DND-41 (cell line): Measurements from ENCODE around the gene RPRD1A.

Experiments used
- ATAC-seq: fragments of 200-7000 bp; cut with Tn5 transposase; 3 replicates; pipeline ENCODE4 v1.9.1; 2021; ENCODE audit warnings: low read depth; ENCODE audit not compliant: insufficient read depth
- DNase-seq: peaks from one replicate; pipeline ENCODE4 v3.0.0-alpha.2; 2020
- H2AFZ ChIP-seq: 2 replicates; pipeline ENCODE4 v1.6.0; 2012; ENCODE audit warnings: low read depth, low read length
- H3K27ac ChIP-seq: 2 replicates; pipeline ENCODE4 v1.5.1; 2012; ENCODE audit warnings: low read length, inconsistent platforms
- H3K27me3 ChIP-seq: fragments of 200-600 bp; sonication (generic); 2 replicates; pipeline ENCODE4 v1.6.0; 2012; ENCODE audit warnings: low read length, mild to moderate bottlenecking, inconsistent platforms; ENCODE audit not compliant: insufficient read depth, poor library complexity
- H3K36me3 ChIP-seq: 2 replicates; pipeline ENCODE4 v1.5.1; 2012; ENCODE audit warnings: low read length, inconsistent platforms; ENCODE audit not compliant: insufficient read depth
- H3K4me1 ChIP-seq: 2 replicates; pipeline ENCODE4 v1.5.1; 2012; ENCODE audit warnings: mild to moderate bottlenecking, low read length; ENCODE audit not compliant: insufficient read depth
- H3K4me2 ChIP-seq: 2 replicates; pipeline ENCODE4 v1.6.0; 2012; ENCODE audit warnings: mild to moderate bottlenecking, moderate library complexity, low read length, inconsistent platforms; ENCODE audit not compliant: insufficient read depth
- H3K4me3 ChIP-seq, 2 experiments: fragments of 200-600 bp in 1 of 2; shearing (Covaris generic) in 1 of 2; 2 replicates each; pipeline ENCODE4 v1.5.1; 2012 to 2016; ENCODE audit warnings: inconsistent platforms in 2 of 2, low read length in 2 of 2, mild to moderate bottlenecking in 2 of 2, low read depth in 1 of 2, moderate library complexity in 1 of 2
- H3K79me2 ChIP-seq: 2 replicates; pipeline ENCODE4 v1.6.0; 2012; ENCODE audit warnings: low read length, inconsistent platforms; ENCODE audit not compliant: insufficient read depth
- H3K9ac ChIP-seq: 2 replicates; pipeline ENCODE4 v1.6.0; 2012; ENCODE audit warnings: low read depth, mild to moderate bottlenecking, inconsistent platforms, low read length, moderate library complexity
- H3K9me3 ChIP-seq: 2 replicates; pipeline ENCODE4 v1.5.1; 2012; ENCODE audit warnings: low read length, moderate library complexity, mild to moderate bottlenecking, inconsistent platforms; ENCODE audit not compliant: insufficient read depth, severe bottlenecking
- H4K20me1 ChIP-seq: 2 replicates; pipeline ENCODE4 v1.6.0; 2012; ENCODE audit warnings: low read length; ENCODE audit not compliant: insufficient read depth
- CTCF ChIP-seq: IDR thresholded peaks from 2 replicates; pipeline ENCODE4 v1.5.1; 2012; ENCODE audit warnings: borderline replicate concordance, low read length, moderate library complexity, mild to moderate bottlenecking; ENCODE audit not compliant: poor library complexity, severe bottlenecking; ENCODE audit errors: extremely low read depth
- EZH2 ChIP-seq: IDR thresholded peaks from 3 replicates; pipeline ENCODE4 v1.6.1; 2012; ENCODE audit warnings: borderline replicate concordance, low read depth, mild to moderate bottlenecking, moderate library complexity, low read length, inconsistent platforms; ENCODE audit not compliant: severe bottlenecking

Gene RPRD1A

GRCh38 chr18:35974181-35974580 is 93.2 kb downstream of the RPRD1A start:
- peaks cover 53% of the 10 kb centered on the region for H3K36me3 ChIP-seq
- H3K4me3 ChIP-seq, result peak overlapping the region in 1 of 2 experiments; percentile 86; a peak in 1 of 4 replicates
- H3K9ac ChIP-seq, result no peak overlapping the region; the same call in 1 of the 2 replicates
- no peaks in the 10 kb centered on the region for H3K9me3 ChIP-seq
- H3K4me2 ChIP-seq, result peak overlapping the region; percentile 78
- TF ChIP-seq CTCF, result no peak
- TF ChIP-seq EZH2, result no peak
- H2AFZ ChIP-seq, result no peak overlapping the region
- H3K4me1 ChIP-seq, result peaks cover 38% of the 10 kb centered on the region
- DNase-seq (no peak), ATAC-seq (no peak)
- no peak overlapping the region for H3K27ac ChIP-seq
- peaks cover 46% of the 10 kb centered on the region for H3K79me2 ChIP-seq
- no peaks in the 10 kb centered on the region for H4K20me1 ChIP-seq
- no peaks in the 10 kb centered on the region for H3K27me3 ChIP-seq

GRCh38 chr18:35973650-35974049 is 93.7 kb downstream of the RPRD1A start:
- no peak overlapping the region for H3K27ac ChIP-seq
- H3K4me3 ChIP-seq, result peak overlapping the region; percentile 86 to 88; a peak in 3 of 4 replicates
- peak overlapping the region; percentile 81 for H3K9ac ChIP-seq
- peaks cover 48% of the 10 kb centered on the region for H3K36me3 ChIP-seq
- DNase-seq (no peak), ATAC-seq (no peak)
- H2AFZ ChIP-seq, result no peak overlapping the region
- H3K4me1 ChIP-seq, result peaks cover 38% of the 10 kb centered on the region
- H4K20me1 ChIP-seq, result no peaks in the 10 kb centered on the region
- H3K9me3 ChIP-seq, result no peaks in the 10 kb centered on the region
- H3K4me2 ChIP-seq, result peak overlapping the region; percentile 78
- H3K27me3 ChIP-seq, result no peaks in the 10 kb centered on the region
- TF ChIP-seq EZH2 (no peak), CTCF (no peak)
- peaks cover 46% of the 10 kb centered on the region for H3K79me2 ChIP-seq

GRCh38 chr18:35972197-35973000 is 95.0 kb downstream of the RPRD1A start, which contains the start of gene RMP24:
Gene RMP24 (plus strand): TSS chr18:35972679.
- peak within 1 kb of the TSS; percentile 86 to 88 for H3K4me3 ChIP-seq
- peak within 1 kb of the TSS; percentile 78 for H3K4me2 ChIP-seq
- peaks cover 35% of the 10 kb centered on the region for H3K36me3 ChIP-seq
- no peaks in the 10 kb centered on the region for H3K27me3 ChIP-seq
- H2AFZ ChIP-seq, result peak within 1 kb of the TSS; percentile 92
- no peaks in the 10 kb centered on the region for H3K9me3 ChIP-seq
- TF ChIP-seq EZH2 (no peak), CTCF (no peak)
- H3K9ac ChIP-seq, result peak within 1 kb of the TSS; percentile 81
- H3K4me1 ChIP-seq, result peaks cover 38% of the 10 kb centered on the region
- DNase-seq (peak; percentile 94), ATAC-seq (peak; percentile 88)
- no peaks in the 10 kb centered on the region for H4K20me1 ChIP-seq
- H3K27ac ChIP-seq, result peak within 1 kb of the TSS; percentile 90
- H3K79me2 ChIP-seq, result peaks cover 46% of the 10 kb centered on the region
